HEK293 (cell line): ENCODE results near the gene ATRNL1.

Experiments used
- CTCF ChIA-PET: fragments of 350-600 bp; formaldehyde crosslinking; extraction: SDS; loops from one replicate; lab custom pipeline; 2021; ENCODE audit warnings: antibody characterized with exemption; lab: Yijun Ruan, JAX
- POLR2A ChIA-PET: fragments of 300-600 bp; formaldehyde crosslinking; extraction: SDS; loops from one replicate; lab custom pipeline; 2020; ENCODE audit warnings: antibody characterized with exemption, inconsistent platforms; lab: Yijun Ruan, JAX
- H3K27ac ChIP-seq: fragments of 200-500 bp; sonication (Bioruptor generic); 2 replicates; pipeline ENCODE4 v1.5.1; 2014; ENCODE audit warnings: low read depth, low read length, control low read depth, inconsistent platforms; ENCODE audit errors: extremely low read depth
- H3K36me3 ChIP-seq, 2 experiments: fragments of 200-500 bp in 1 of 2; sonication (Bioruptor generic) in 1 of 2; 1 replicate in 1 of 2; 2 replicates in 1 of 2; pipeline ENCODE4 v1.5.1; 2014 to 2017; ENCODE audit warnings: inconsistent platforms in 2 of 2, low read length in 2 of 2; ENCODE audit not compliant: control insufficient read depth in 2 of 2, insufficient read depth in 1 of 2
- H3K4me1 ChIP-seq: fragments of 200-500 bp; sonication (Bioruptor generic); 2 replicates; pipeline ENCODE4 v1.5.1; 2014; ENCODE audit warnings: mild to moderate bottlenecking, low read length, inconsistent platforms; ENCODE audit not compliant: control insufficient read depth, insufficient read depth
- H3K4me3 ChIP-seq: 2 replicates; pipeline ENCODE4 v1.5.1; 2011; ENCODE audit warnings: low read depth, mild to moderate bottlenecking, control low read depth, low read length, moderate library complexity
- H3K9me3 ChIP-seq: fragments of 200-500 bp; sonication (Bioruptor generic); 2 replicates; pipeline ENCODE4 v1.5.1; 2014; ENCODE audit warnings: low read depth, low read length, inconsistent platforms; ENCODE audit not compliant: control insufficient read depth, insufficient read depth
- BCL11B ChIP-seq: fragments of 450-650 bp; formaldehyde crosslinking; IDR thresholded peaks from 2 replicates; pipeline ENCODE4 v1.5.1; 2016; ENCODE audit warnings: low read depth, missing biosample characterization, missing genetic modification characterization
- BCL6B ChIP-seq: fragments of 450-650 bp; formaldehyde crosslinking; IDR thresholded peaks from 2 replicates; pipeline ENCODE4 v1.5.1; 2017; ENCODE audit warnings: missing biosample characterization, missing genetic modification characterization
- ELK4 ChIP-seq: IDR thresholded peaks from 2 replicates; pipeline ENCODE4 v1.6.1; 2011; ENCODE audit warnings: mild to moderate bottlenecking, low read depth, low read length, borderline replicate concordance
- IKZF3 ChIP-seq: fragments of 450-650 bp; IDR thresholded peaks from 2 replicates; pipeline ENCODE4 v1.5.0; 2018; ENCODE audit warnings: missing biosample characterization, mild to moderate bottlenecking, missing genetic modification characterization, moderate library complexity
- PRDM2 ChIP-seq: fragments of 450-650 bp; formaldehyde crosslinking; IDR thresholded peaks from 2 replicates; pipeline ENCODE4 v1.5.1; 2016; ENCODE audit warnings: missing biosample characterization, missing genetic modification characterization, borderline replicate concordance
- SCRT1 ChIP-seq: fragments of 450-650 bp; formaldehyde crosslinking; IDR thresholded peaks from 2 replicates; pipeline ENCODE4 v1.5.1; 2016; ENCODE audit warnings: missing biosample characterization, missing genetic modification characterization, borderline replicate concordance
- YY1 ChIP-seq: fragments of 450-650 bp; formaldehyde crosslinking; IDR thresholded peaks from 2 replicates; pipeline ENCODE4 v1.5.1; 2018; ENCODE audit warnings: missing biosample characterization, missing genetic modification characterization
- ZBTB8A ChIP-seq: fragments of 450-650 bp; formaldehyde crosslinking; IDR thresholded peaks from 2 replicates; pipeline ENCODE4 v1.5.1; 2016; ENCODE audit warnings: missing biosample characterization, missing genetic modification characterization
- ZFP69B ChIP-seq: fragments of 450-650 bp; formaldehyde crosslinking; IDR thresholded peaks from 2 replicates; pipeline ENCODE4 v1.5.1; 2016; ENCODE audit warnings: missing biosample characterization, missing genetic modification characterization
- ZNF157 ChIP-seq: fragments of 450-650 bp; formaldehyde crosslinking; IDR thresholded peaks from 2 replicates; pipeline ENCODE4 v1.5.1; 2016; ENCODE audit warnings: missing biosample characterization, missing genetic modification characterization
- ZNF16 ChIP-seq: fragments of 450-650 bp; formaldehyde crosslinking; IDR thresholded peaks from 2 replicates; pipeline ENCODE4 v1.5.1; 2016; ENCODE audit warnings: low read depth, missing biosample characterization, missing genetic modification characterization
- ZNF292 ChIP-seq: fragments of 450-650 bp; formaldehyde crosslinking; IDR thresholded peaks from 2 replicates; pipeline ENCODE4 v1.5.1; 2016; ENCODE audit warnings: low read depth, missing biosample characterization, missing genetic modification characterization, borderline replicate concordance
- ZNF335 ChIP-seq: fragments of 450-650 bp; formaldehyde crosslinking; conservative IDR thresholded peaks from 2 replicates; pipeline ENCODE4 v1.5.1; 2016; ENCODE audit warnings: missing biosample characterization, missing genetic modification characterization
- ZNF366 ChIP-seq: fragments of 450-650 bp; formaldehyde crosslinking; conservative IDR thresholded peaks from 2 replicates; pipeline ENCODE4 v1.5.1; 2016; ENCODE audit warnings: missing biosample characterization, missing genetic modification characterization
- ZNF423 ChIP-seq: fragments of 450-650 bp; formaldehyde crosslinking; IDR thresholded peaks from 2 replicates; pipeline ENCODE4 v1.5.1; 2016; ENCODE audit warnings: missing biosample characterization, missing genetic modification characterization
- ZNF510 ChIP-seq: fragments of 450-650 bp; formaldehyde crosslinking; IDR thresholded peaks from 2 replicates; pipeline ENCODE4 v1.5.1; 2018; ENCODE audit warnings: mild to moderate bottlenecking, missing genetic modification characterization, missing biosample characterization; ENCODE audit not compliant: insufficient replicate concordance
- ZNF521 ChIP-seq: fragments of 450-650 bp; formaldehyde crosslinking; IDR thresholded peaks from 2 replicates; pipeline ENCODE4 v1.5.1; 2017; ENCODE audit warnings: missing biosample characterization, mild to moderate bottlenecking, missing genetic modification characterization
- ZNF530 ChIP-seq: fragments of 450-650 bp; formaldehyde crosslinking; IDR thresholded peaks from 2 replicates; pipeline ENCODE4 v1.5.1; 2016; ENCODE audit warnings: low read depth, missing biosample characterization, missing genetic modification characterization
- ZNF555 ChIP-seq: fragments of 450-650 bp; formaldehyde crosslinking; conservative IDR thresholded peaks from 2 replicates; pipeline ENCODE4 v1.5.1; 2017; ENCODE audit warnings: missing biosample characterization, mild to moderate bottlenecking, missing genetic modification characterization, inconsistent platforms
- ZNF560 ChIP-seq: fragments of 450-650 bp; formaldehyde crosslinking; IDR thresholded peaks from 2 replicates; pipeline ENCODE4 v1.5.1; 2017; ENCODE audit warnings: missing biosample characterization, missing genetic modification characterization, borderline replicate concordance
- ZNF571 ChIP-seq: fragments of 450-650 bp; formaldehyde crosslinking; IDR thresholded peaks from 2 replicates; pipeline ENCODE4 v1.5.0; 2017; ENCODE audit warnings: missing biosample characterization, missing genetic modification characterization
- ZNF600 ChIP-seq: fragments of 450-650 bp; formaldehyde crosslinking; IDR thresholded peaks from 2 replicates; pipeline ENCODE4 v1.5.1; 2016; ENCODE audit warnings: missing biosample characterization, missing genetic modification characterization
- ZNF654 ChIP-seq: fragments of 450-650 bp; formaldehyde crosslinking; IDR thresholded peaks from 2 replicates; pipeline ENCODE4 v1.5.1; 2016; ENCODE audit warnings: low read depth, missing biosample characterization, missing genetic modification characterization
- ZNF768 ChIP-seq: fragments of 450-650 bp; formaldehyde crosslinking; IDR thresholded peaks from 2 replicates; pipeline ENCODE4 v1.5.1; 2018; ENCODE audit warnings: missing biosample characterization, mild to moderate bottlenecking, missing genetic modification characterization

Gene ATRNL1

GRCh38 chr10:115214829-115215228 lies 121.7 kb downstream of the ATRNL1 start:
- Histone ChIP-seq H3K4me3 (no peak overlapping the region), H3K36me3 (no peaks in the 10 kb centered on the region; a peak in 1 of 3 replicates), H3K9me3 (no peaks in the 10 kb centered on the region), H3K27ac (no peak overlapping the region), H3K4me1 (no peaks in the 10 kb centered on the region)
- ChIA-PET POLR2A (no interaction called here), CTCF (no interaction called here)
- TF ChIP-seq ZNF366 (no peak), BCL11B (tag by site-specific recombination) (no peak), PRDM2 (tag by site-specific recombination) (no peak), ZNF510 (tag by site-specific recombination) (no peak), ZNF560 (no peak), ZNF768 (no peak), ZNF600 (tag by site-specific recombination) (no peak), YY1 (no peak), ZNF16 (tag by site-specific recombination) (no peak), BCL6B (tag by site-specific recombination) (no peak), ZNF157 (tag by site-specific recombination) (no peak), ZNF335 (tag by site-specific recombination) (no peak), ZBTB8A (tag by site-specific recombination) (no peak), SCRT1 (no peak)

- POLR2A ChIA-PET, result no interaction called here
- no peaks in the 10 kb centered on the region for H3K4me1 ChIP-seq
- no peaks in the 10 kb centered on the region for H3K9me3 ChIP-seq
- H3K4me3 ChIP-seq, result no peak overlapping the region
- no peaks in the 10 kb centered on the region for H3K36me3 ChIP-seq
- TF ChIP-seq ZNF292 (tag by site-specific recombination) (no peak), ZNF530 (tag by site-specific recombination) (no peak), ZNF423 (no peak), IKZF3 (tag by site-specific recombination) (no peak), ZNF571 (tag by site-specific recombination) (no peak), ZFP69B (tag by site-specific recombination) (no peak), ZNF521 (tag by site-specific recombination) (no peak), ELK4 (no peak), ZNF654 (tag by site-specific recombination) (no peak), ZNF555 (tag by site-specific recombination) (no peak)
- TF ChIP-seq, all 188 proteins: peak for 0
- no peak overlapping the region for H3K27ac ChIP-seq
- CTCF ChIA-PET, result interaction anchor here (0.7 to 1.1 kb wide), 2 partner anchors 9 to 131 kb away, joined by 3 to 4 read pairs; no protein-coding TSS in a partner anchor
Measured at GRCh38 chr10:115219203-115219602, 126.0 kb downstream of the ATRNL1 start.
